Tibial nerve (tissue), 4 donors: ENCODE results near the gene USP25.

Experiments used
- CTCF ChIP-seq, 5 experiments: fragments of 200-600 bp in 3 of 5; fragments of 450-650 bp in 2 of 5; sonication (generic) in 3 of 5; IDR thresholded peaks; one replicate each; pipeline ENCODE4 v1.5.1; 2016 to 2019; ENCODE audit warnings: antibody characterized with exemption in 5 of 5, mild to moderate bottlenecking in 3 of 5, moderate library complexity in 2 of 5
- EP300 ChIP-seq, 2 donors: sonication (generic); formaldehyde crosslinking; IDR thresholded peaks; one replicate each; pipeline ENCODE4 v1.6.1; 2017; ENCODE audit warnings: antibody characterized with exemption in 2 of 2, mild to moderate bottlenecking in 1 of 2

GRCh38 chr21:15815285-15815684 is 85.5 kb downstream of the USP25 start:
- TF ChIP-seq CTCF (IDR thresholded peaks at IDR 0.05): no peak
- TF ChIP-seq EP300 (IDR thresholded peaks at IDR 0.05): no peak
